Glomerular visceral epithelial cell (primary cell): ENCODE measurements around the gene HEXD.
"Not testable (repeated sequence)": the region's sequence is repeated elsewhere in the genome, so short reads cannot be mapped to it uniquely, and the experiment has no call there.

ENCODE experiments used
- DNase-seq: peaks from one replicate; pipeline ENCODE4 v3.0.0-alpha.2; 2016; ENCODE audit errors: extremely low spot score

The HEXD gene

GRCh38 chr17:82382220-82382932, 35.8 kb upstream of the HEXD start:
- not testable (repeated sequence) for DNase-seq

- no peak for DNase-seq
Observed at GRCh38 chr17:82382933-82383255, 35.3 kb upstream of the HEXD start.

- DNase-seq = no peak
Observed at GRCh38 chr17:82383411-82383810, 34.7 kb upstream of the HEXD start.

- no peak for DNase-seq
Observed at GRCh38 chr17:82384051-82384729, 34.0 kb upstream of the HEXD start.

GRCh38 chr17:82384730-82385481, 33.2 kb upstream of the HEXD start:
- DNase-seq = peak; percentile 78

- no peak for DNase-seq
Observed at GRCh38 chr17:82385559-82386254, 32.4 kb upstream of the HEXD start.

GRCh38 chr17:82386255-82386831, 31.8 kb upstream of the HEXD start:
- no peak for DNase-seq

- no peak for DNase-seq
Observed at GRCh38 chr17:82386881-82387704, 31.1 kb upstream of the HEXD start.

GRCh38 chr17:82387705-82388106, 30.4 kb upstream of the HEXD start:
- no peak for DNase-seq

GRCh38 chr17:82388223-82388921, 29.8 kb upstream of the HEXD start:
- no peak for DNase-seq

GRCh38 chr17:82388922-82389283, 29.2 kb upstream of the HEXD start:
- no peak for DNase-seq

- DNase-seq = no peak
Observed at GRCh38 chr17:82389379-82389778, 28.8 kb upstream of the HEXD start.

GRCh38 chr17:82390015-82390859, 27.9 kb upstream of the HEXD start:
- DNase-seq = no peak

GRCh38 chr17:82390860-82391435, 27.2 kb upstream of the HEXD start:
- no peak for DNase-seq

- DNase-seq = no peak
Observed at GRCh38 chr17:82391496-82392066, 26.6 kb upstream of the HEXD start.

- no peak for DNase-seq
Observed at GRCh38 chr17:82392209-82392920, 25.8 kb upstream of the HEXD start.

GRCh38 chr17:82392941-82393340, 25.2 kb upstream of the HEXD start:
- no peak for DNase-seq

- DNase-seq = peak; percentile 48
Observed at GRCh38 chr17:82394278-82394677, 23.9 kb upstream of the HEXD start.
